Activated CD8-positive, alpha-beta memory T cell treated with anti-CD3 and anti-CD28 coated beads for 1 hour (primary cell): ENCODE results near the gene SYPL2.
"Not testable (repeated sequence)": the region's sequence is repeated elsewhere in the genome, so short reads cannot be mapped to it uniquely, and the experiment has no call there.

Experiments used
- DNase-seq, 2 donors: peaks; one replicate each; pipeline ENCODE4 v3.0.0-alpha.2; 2020; ENCODE audit warnings: low read depth in 1 of 2; ENCODE audit errors: extremely low read depth in 1 of 2

SYPL2 gene

GRCh38 chr1:109470245-109470644 is 3.9 kb downstream of the SYPL2 start:
- no peak for DNase-seq

- no peak for DNase-seq
Measured at GRCh38 chr1:109472779-109473178, 6.4 kb downstream of the SYPL2 start.

GRCh38 chr1:109473284-109474057 is 7.1 kb downstream of the SYPL2 start:
- not testable (repeated sequence) for DNase-seq

DNA sequence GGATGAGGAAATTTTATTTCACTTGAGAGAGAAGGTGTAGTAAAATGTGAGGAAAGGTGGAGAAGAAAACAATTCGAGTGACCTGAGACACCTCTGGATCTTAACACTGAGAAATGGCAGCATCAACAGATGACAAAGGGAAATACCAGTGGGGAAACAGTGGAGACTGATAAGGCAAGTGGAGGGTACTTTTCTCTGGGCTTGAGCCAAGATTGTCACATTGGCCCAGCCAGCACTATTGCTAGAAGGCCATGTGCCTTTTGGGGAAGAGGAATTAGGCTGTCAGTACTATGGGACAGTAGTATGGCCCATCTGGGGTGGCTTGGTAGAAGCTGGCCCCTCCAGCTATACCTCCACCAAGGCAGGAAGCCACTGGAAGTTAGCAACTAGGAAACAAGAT is 8.4 kb downstream of the SYPL2 start:
- no peak for DNase-seq

- DNase-seq = no peak
Measured at GRCh38 chr1:109475261-109475660, 8.9 kb downstream of the SYPL2 start.

DNA sequence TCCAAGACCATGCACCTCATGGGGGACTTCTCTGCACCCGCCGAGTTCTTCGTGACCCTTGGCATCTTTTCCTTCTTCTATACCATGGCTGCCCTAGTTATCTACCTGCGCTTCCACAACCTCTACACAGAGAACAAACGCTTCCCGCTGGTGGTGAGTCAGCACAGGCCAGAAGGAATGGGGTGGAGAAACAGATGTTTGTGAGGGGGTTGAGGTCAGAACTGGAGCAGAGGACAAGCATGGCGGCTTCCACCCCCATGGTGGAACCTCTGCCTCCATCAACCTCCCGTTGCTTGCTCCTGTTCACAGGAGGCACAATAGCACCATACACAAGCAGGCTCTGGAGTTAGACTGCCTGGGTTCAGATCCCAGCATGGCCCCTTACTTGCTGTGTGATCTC is 10.5 kb downstream of the SYPL2 start:
- no peak for DNase-seq

GRCh38 chr1:109477821-109478220 is 11.5 kb downstream of the SYPL2 start:
- DNase-seq = no peak

DNA sequence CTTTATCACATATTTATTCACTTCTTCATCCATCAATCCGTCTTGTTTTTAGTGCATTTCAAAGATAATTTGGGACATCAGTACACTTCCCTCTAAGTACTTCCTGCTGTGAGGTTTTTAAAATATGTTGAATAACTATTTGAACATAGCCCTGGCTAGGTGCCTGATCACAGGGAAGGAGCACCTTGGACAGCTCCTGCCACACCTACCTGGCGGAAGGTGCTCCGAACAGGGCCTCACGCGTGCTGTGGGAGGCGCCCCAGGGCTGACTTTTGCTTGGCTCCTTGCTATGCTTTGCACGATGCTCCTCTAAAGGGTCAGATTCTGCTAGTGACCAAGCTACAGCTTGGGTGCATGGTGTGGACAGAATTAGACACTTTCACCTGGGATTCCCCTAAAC is 12.5 kb downstream of the SYPL2 start:
- no peak for DNase-seq

DNA sequence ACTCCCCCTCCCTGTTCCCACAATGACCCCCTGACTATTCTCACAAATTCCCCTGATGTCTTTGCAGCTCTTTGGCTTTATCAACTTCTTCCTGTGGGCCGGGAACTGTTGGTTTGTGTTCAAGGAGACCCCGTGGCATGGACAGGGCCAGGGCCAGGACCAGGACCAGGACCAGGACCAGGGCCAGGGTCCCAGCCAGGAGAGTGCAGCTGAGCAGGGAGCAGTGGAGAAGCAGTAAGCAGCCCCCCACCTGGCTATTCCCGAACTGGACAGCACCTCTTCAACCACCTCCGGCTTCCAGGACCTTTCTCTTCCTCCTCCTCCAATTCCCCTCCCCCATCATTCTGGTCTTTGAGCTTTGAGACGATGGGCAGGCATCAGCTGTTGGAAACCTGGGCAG is 13.0 kb downstream of the SYPL2 start:
- DNase-seq = no peak

- no peak for DNase-seq
Measured at GRCh38 chr1:109479901-109480300, 13.6 kb downstream of the SYPL2 start.

- DNase-seq = no peak
Measured at GRCh38 chr1:109481646-109482045, 15.3 kb downstream of the SYPL2 start.

- DNase-seq = no peak
Measured at GRCh38 chr1:109482242-109482641, 15.9 kb downstream of the SYPL2 start.

DNA sequence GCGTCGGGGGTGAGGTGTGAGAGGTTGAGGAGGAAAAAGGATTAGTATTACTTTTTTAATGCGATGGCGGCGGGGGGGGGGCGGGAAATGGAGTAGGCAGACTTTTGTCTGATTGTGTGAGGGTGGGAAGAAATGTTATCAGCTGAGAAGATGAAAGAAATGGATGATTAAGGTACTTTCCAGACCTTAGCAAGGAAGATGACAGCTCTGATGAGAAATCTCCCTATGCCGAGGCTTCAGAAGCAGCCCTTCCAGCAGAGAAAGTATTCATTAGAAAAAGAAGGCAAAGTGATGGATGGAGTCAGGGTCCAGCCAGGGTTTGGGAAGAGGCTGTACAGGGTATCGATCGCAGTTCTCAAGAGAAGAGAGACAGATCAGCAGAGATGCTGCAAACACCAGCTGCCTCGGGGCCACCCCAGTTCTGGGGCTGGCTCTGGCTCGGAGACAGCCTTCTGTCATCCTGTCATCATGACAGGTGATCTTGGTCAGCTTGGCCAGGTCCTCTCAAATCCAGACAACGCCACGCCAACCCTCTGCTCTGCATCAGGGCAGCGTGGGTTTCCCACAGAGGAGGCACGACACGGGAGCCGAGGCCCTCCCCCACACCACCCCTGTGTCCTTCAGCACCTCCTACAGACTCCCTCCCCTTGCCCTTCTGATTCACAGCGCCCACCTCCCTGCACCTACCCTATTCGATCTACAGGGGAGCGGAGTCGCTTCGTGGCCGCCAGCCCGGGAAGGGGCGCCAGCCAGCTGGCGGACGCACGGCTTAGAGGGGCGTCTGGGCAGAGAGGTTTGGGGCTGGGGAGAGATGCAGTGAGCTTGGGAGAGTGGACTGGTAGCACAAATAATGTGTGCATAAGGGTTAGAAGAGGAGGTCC is 16.7 kb downstream of the SYPL2 start:
- DNase-seq = no peak

DNA sequence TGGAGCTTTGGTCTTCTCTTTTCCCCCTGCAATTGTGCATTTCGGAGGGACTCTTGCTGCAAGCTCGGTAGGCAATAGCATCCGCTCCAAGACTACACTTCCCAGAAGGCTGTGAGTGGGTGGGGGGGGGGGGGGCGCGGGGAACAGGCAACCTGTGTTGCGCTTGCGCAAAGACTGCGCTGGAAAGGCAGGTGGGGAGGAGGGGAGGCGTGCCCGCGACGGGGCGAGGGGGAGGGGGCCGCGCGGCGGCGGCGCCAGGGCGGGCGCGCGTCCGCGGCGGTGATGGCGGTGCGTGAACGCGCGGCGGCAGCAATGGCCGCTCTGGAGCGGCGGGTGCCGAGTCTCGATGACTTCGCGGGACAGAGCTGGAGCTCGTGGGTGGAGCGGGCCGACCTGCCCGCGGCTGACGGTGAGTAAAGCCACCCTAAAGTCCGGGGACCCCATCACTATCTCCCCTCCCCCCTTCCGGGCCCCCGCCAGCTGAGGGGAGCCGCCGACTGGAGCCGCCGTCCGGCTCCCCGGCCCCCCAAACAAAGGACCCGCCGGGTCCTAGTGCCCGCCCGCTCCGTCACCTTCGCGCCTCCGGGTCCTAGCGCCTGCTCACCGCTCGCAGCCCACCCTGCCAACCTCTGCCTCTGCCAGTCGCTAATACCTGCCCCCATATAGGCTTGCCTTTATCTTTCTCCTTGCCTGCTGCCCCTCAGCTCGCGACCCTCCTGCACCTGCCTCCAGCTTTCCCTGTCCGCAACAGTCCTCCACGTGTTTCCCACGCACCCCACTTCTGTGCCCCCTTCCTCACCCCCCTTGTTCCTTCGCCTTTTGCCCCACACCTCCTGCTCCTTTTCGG is 17.5 kb downstream of the SYPL2 start, which contains the start of gene ATXN7L2:
Gene ATXN7L2, plus strand, starts transcription at position 234 of the 847 bp plus-strand sequence. Its CDS starts 49 bp downstream, at position 283.
- peak; percentile 82 to 85 for DNase-seq

- DNase-seq = no peak
Measured at GRCh38 chr1:109484519-109484975, 18.2 kb downstream of the SYPL2 start.

GRCh38 chr1:109485001-109485400 is 18.7 kb downstream of the SYPL2 start:
- no peak for DNase-seq

DNA sequence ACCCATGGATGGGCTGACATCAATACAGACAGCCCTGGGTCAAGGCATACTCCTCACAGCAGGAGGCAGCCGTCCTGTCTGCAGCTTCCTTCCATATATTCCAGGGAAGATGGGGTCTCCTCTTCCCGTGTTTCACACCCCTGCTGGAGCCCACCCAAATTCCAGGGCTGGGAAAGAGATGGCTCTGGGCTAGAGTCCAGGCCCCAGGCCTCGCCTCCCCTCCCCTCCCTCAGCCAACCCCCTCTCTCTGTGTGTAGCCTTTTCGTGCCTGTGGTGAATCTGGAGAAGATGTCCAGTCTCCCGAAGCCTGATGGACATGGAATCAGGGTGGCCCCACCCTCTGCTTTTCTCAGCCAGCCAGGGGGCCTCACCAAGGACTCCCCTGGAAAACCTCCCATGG is 20.9 kb downstream of the SYPL2 start:
- no peak for DNase-seq

GRCh38 chr1:109488201-109488600 is 21.9 kb downstream of the SYPL2 start:
- no peak for DNase-seq

DNA sequence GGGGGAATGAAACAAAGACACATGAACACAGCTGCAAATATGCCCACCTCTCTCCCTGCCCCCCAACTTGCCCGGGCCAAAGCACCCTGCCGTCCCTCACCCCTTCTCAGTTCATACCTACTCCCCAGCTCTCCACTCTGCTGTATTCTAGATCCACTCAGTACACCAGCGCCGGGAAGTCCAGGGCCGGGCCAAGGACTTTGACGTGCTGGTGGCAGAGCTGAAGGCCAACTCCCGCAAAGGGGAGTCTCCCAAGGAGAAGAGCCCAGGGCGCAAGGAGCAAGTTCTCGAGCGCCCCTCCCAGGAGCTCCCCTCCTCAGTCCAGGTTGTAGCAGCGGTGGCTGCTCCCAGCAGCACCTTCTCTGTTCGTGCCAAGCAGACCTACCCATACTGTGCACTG is 22.4 kb downstream of the SYPL2 start:
- DNase-seq = no peak

GRCh38 chr1:109490029-109490933 is 23.9 kb downstream of the SYPL2 start:
- DNase-seq = peak in 1 of 2 donors; percentile 64
